ENCODE results near the gene SKAP1.
"Not testable (repeated sequence)": the region's sequence is repeated elsewhere in the genome, so short reads cannot be mapped to it uniquely, and the experiment has no call there.

Gene SKAP1

DNA sequence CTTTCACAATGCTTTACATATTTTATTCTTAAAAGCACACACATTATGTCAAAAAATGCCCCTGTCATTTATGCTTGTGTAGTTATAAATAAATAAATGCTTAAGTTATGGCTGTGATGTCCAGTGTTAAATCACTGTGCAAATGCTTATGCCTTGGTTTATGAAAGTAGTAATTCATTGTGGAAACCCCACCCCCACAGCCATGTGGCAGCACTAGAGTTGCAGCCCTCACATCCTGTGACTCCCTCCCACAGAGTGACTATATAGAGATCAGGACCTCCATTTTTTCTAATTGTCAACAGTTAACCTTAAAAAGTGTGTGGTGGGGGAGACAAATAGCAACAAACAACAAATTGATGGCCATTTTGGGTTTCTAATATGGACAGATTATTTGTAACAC lies 2.4 kb downstream of the SKAP1 start:
- no peak for DNase-seq (ENCODE audit: extremely low read depth, low read depth)
- TF ChIP-seq, protein P1, sequence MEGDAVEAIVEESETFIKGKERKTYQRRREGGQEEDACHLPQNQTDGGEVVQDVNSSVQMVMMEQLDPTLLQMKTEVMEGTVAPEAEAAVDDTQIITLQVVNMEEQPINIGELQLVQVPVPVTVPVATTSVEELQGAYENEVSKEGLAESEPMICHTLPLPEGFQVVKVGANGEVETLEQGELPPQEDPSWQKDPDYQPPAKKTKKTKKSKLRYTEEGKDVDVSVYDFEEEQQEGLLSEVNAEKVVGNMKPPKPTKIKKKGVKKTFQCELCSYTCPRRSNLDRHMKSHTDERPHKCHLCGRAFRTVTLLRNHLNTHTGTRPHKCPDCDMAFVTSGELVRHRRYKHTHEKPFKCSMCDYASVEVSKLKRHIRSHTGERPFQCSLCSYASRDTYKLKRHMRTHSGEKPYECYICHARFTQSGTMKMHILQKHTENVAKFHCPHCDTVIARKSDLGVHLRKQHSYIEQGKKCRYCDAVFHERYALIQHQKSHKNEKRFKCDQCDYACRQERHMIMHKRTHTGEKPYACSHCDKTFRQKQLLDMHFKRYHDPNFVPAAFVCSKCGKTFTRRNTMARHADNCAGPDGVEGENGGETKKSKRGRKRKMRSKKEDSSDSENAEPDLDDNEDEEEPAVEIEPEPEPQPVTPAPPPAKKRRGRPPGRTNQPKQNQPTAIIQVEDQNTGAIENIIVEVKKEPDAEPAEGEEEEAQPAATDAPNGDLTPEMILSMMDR (IDR thresholded peaks at IDR 0.05; ENCODE audit: low read depth, low read length), result no peak

DNA sequence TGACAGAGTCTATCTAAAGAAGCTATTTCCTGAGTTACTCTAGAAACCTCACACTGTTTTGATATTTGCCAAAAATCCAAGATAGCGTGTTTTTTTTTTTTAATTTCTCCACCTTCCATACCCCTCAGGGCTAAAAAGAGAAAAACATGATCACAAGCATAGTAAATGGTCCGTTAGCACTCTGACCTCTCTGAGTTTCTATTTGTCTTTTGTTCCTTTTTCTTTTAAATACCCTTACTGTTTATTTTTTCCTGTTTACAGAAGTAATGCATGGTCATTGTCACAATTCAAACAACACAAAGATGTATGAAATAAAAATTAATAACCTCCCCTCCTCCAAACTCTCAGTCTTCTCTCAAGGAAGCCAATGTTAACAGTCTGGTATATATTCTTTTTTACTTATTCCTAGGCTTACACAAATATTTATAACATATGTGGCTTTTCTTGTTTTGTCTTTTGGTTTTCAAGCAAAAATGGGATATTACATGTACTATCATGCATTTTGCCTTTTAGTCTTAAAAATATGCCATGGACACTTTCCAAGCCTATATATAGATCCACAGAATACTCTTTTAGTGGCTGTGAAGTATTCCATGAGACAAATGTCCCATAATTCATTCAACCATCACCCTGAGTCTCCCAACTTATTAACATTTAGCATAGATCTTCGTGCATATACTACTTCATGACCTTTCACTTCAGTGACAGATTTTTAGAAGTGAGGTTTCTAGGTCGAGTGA lies 3.1 kb downstream of the SKAP1 start:
- no peak for DNase-seq (ENCODE audit: extremely low read depth, low read depth)
- TF ChIP-seq, protein P1 (IDR thresholded peaks at IDR 0.05; ENCODE audit: low read depth, low read length), result no peak

DNA sequence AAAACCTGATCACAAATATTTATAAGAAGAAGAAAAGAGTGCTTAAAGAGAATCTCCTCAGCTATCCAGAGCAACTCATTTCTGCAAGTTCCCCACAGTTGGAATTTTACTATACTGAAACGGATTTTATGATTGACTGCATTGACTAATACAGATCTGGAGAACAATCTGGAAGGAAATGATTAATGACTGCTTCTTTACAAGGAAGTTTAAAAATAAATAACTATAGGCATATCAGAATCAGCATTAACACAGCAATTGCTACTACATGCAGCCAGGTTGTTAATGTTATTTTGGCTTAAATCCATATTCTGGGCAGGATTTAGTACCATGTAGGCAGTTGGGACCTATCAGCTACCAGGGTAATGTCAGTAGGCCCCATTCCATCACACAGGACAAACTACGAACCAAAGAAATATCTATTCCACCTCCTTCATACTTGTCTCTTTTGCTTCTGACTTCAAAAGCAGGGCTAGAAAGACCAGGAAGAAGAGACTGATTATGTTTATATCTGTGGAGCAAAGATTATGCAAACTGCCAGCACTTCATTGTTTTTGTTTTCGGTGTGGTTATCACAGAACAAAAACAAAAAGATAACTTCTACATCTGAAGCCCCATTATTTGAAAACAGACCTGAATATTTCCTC lies 3.9 kb downstream of the SKAP1 start:
- DNase-seq (ENCODE audit: extremely low read depth, low read depth), result no peak
- TF ChIP-seq, protein P1 (IDR thresholded peaks at IDR 0.05; ENCODE audit: low read depth, low read length), result no peak

DNA sequence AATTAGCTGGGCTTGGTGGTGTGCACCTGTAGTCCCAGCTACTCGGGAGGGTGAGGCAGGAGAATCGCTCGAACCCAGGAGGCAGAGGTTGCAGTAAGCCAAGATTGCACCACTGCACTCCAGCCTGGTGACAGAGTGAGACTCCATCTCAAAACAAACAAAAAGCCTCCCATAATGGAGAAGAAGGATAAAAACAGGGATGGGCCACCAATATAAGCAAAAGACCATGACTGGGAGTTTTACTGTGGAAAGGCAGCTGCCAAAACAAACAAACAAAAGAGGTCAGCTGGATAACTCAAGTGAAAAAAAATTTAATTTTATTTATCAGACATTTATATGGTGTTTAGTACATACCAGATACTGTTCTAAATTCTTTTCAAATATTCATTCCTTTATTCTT lies 8.0 kb downstream of the SKAP1 start:
- DNase-seq (ENCODE audit: extremely low read depth, low read depth), result not testable (repeated sequence)

DNA sequence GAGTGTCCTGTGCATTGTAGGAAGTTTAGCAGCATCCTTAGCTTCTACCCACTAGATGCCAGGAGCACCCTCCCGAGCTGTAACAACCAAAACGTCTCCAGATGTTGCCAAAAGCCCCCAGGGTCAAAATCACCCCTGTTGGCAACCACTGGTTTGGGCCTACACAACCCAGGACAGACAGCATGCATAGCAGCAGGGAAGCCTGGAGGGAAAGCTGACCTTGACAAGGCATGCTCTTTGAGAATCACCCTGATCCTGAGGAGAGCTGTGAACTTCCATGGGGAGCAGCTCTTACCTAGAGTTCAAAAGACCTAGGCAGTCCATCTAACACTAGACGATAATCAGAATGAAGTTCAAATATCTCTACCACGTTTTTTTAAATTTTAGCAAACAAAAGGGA lies 9.2 kb downstream of the SKAP1 start:
- TF ChIP-seq, protein P1 (IDR thresholded peaks at IDR 0.05; ENCODE audit: low read depth, low read length), result no peak
- DNase-seq (ENCODE audit: extremely low read depth, low read depth), result no peak

DNA sequence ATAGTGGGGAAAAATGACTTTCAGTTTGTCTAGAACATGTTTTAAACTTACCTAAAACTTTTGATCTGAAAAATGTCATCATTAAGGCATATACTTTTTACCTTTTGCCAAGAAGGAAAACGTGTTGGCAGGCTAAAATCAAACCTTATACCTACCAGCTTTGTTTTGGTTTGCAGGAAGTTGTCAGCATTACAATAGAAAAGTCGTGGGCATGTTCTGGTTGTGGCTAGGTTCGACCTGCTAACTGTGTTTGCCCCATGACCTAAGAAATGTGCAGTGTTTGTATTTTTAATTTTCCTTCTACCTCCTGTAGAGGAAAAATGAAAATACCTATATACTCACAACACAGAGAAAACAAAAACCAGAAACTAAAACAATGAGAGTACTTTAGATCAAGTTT lies 13.0 kb downstream of the SKAP1 start:
- TF ChIP-seq, protein P1 (IDR thresholded peaks at IDR 0.05; ENCODE audit: low read depth, low read length), result no peak
- DNase-seq (ENCODE audit: extremely low read depth, low read depth), result no peak

DNA sequence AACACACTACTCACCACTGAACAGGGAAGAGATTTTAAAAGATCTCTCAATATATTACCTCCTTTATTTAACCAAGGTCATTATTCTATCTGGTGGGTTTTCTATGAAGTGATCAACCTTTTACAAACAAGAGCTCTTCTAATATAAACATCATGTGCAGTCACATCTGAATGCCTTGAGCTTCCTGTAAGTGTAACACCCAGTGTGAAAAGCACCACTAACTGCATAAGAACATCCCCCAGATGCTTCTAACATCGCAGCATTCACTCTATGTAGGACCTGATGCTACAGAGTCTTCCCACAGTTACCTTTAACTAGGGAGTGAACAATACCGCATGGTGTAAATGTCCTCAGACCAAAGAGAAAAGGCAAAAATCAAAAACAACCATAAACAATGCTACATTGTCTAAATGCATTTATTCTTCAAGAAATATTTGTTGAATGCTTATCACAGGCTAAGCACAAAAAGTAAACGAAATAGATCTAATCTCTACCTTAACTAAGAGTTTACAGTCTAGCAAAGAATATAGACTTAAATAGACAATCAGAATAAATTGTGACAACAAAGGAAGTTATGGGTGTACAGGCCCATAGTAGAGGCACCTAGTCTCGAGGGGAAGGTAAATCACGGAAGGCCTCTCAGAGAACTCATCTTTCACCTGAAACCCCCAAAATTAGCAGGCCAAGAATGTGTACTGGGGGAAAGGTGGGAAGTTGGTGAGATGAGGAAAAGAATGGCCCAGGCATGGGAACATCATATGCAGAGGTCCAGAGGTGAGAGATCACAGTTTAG lies 16.2 kb downstream of the SKAP1 start:
- DNase-seq (ENCODE audit: extremely low read depth, low read depth), result no peak
- TF ChIP-seq, protein P1 (IDR thresholded peaks at IDR 0.05; ENCODE audit: low read depth, low read length), result no peak

Measured in AG09319 (cell line).